Epithelial cell of proximal tubule (primary cell): ENCODE data around the gene PLCL2. TPM values are rescaled to one million over a fixed set of nuclear protein-coding genes. Genes with fewer than 3 reads are reported as not detected.
"Not testable (repeated sequence)": the region's sequence is repeated elsewhere in the genome, so short reads cannot be mapped to it uniquely, and the experiment has no call there.

ENCODE experiments used
- DNase-seq: peaks from one replicate; pipeline ENCODE4 v3.0.0-alpha.2; 2011; ENCODE audit warnings: low read depth
- H3K4me3 ChIP-seq: 2 replicates; pipeline ENCODE4 v1.5.1; 2011; ENCODE audit warnings: low read depth, mild to moderate bottlenecking, low read length
- total RNA-seq: library from RNA; depleted of rRNA; stranded (reverse); fragments of >200 nt; gene quantifications from 2 replicates; pipeline ENCODE4 v1.2.3, GENCODE V29; 2015
- TF ChIP-seq, protein P1 (sequence below): conservative IDR thresholded peaks from 2 replicates; pipeline ENCODE4 v1.5.1; 2012; ENCODE audit warnings: low read depth, mild to moderate bottlenecking, low read length

Gene PLCL2
- total RNA-seq, 1 donor from 2014 or later: 3.5 TPM

DNA sequence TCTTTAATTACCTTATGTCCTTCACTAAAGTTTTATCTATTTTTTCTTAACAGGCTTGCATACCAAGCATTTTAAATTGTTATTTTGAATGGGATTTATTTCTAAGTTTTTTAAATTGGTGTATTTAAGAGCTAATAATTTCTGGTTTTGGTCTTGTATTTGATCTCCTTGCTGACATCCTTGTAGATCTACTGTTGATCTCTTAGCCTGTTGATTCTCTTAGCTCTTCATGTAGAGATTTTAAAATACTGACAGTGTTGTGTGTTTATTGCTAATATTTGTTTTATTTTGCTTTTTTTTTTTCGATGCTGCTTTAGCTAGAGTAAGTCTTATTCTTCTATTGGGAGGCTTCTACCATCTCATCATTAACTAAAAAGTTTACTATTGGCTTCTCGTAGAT lies 65.5 kb downstream of the PLCL2 start:
- TF ChIP-seq, protein P1, sequence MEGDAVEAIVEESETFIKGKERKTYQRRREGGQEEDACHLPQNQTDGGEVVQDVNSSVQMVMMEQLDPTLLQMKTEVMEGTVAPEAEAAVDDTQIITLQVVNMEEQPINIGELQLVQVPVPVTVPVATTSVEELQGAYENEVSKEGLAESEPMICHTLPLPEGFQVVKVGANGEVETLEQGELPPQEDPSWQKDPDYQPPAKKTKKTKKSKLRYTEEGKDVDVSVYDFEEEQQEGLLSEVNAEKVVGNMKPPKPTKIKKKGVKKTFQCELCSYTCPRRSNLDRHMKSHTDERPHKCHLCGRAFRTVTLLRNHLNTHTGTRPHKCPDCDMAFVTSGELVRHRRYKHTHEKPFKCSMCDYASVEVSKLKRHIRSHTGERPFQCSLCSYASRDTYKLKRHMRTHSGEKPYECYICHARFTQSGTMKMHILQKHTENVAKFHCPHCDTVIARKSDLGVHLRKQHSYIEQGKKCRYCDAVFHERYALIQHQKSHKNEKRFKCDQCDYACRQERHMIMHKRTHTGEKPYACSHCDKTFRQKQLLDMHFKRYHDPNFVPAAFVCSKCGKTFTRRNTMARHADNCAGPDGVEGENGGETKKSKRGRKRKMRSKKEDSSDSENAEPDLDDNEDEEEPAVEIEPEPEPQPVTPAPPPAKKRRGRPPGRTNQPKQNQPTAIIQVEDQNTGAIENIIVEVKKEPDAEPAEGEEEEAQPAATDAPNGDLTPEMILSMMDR: no peak
- DNase-seq: no peak
- H3K4me3 ChIP-seq: no peak overlapping the region

DNA sequence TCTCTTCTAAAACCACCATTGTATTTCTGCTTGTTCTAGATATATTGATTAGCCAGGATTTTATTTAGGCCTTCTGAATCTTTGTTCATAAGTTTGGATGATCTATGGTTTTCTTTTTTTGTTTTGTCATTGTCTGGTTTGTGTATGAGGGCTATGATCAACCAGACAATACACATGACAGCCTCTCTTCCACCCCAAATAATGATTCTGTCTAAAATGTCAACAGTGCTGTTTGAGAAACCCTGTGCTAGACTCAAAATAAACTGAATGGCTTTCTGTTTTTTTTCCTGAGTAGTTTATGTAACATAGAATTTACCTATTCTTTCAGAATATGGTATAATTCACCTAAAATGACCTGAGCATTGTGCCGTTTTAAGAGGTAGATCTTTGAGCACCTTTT lies 66.1 kb downstream of the PLCL2 start:
- DNase-seq: no peak
- H3K4me3 ChIP-seq: no peak overlapping the region
- TF ChIP-seq, protein P1: no peak

DNA sequence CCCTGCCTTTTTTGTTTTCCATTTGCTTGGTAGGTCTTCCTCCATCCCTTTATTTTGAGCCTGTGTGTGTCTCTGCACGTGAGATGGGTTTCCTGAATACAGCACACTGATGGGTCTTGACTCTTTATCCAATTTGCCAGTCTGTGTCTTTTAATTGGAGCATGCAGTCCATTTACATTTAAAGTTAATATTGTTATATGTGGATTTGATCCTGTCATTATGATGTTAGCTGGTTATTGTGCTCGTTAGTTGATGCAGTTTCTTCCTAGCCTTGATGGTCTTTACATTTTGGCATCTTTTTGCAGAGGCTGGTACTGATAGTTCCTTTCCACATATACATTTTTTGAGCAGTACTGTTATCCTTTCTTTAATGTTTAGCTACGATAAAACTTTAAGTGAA lies 73.1 kb downstream of the PLCL2 start:
- not testable (repeated sequence) for DNase-seq, H3K4me3 ChIP-seq

DNA sequence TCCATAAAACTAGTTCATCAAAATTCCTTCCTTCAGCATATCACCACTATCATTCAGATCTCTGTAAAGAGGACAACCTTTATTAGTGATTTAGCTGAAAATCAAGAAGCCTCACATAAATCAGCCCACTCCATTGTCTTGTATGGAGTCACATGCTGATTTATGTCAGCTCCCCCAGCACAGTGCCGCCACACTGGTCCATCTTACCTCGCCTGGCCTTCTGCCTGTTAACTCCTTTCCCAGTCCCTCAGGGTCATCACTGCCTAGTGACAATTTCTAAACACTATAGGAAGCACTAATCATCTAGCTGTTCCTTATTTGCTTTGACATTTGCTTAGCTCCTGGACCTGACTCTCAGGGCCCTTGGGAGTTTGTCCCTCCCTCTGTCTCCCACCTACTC lies 75.4 kb downstream of the PLCL2 start:
- no peak overlapping the region for H3K4me3 ChIP-seq
- TF ChIP-seq, protein P1: no peak
- no peak for DNase-seq

DNA sequence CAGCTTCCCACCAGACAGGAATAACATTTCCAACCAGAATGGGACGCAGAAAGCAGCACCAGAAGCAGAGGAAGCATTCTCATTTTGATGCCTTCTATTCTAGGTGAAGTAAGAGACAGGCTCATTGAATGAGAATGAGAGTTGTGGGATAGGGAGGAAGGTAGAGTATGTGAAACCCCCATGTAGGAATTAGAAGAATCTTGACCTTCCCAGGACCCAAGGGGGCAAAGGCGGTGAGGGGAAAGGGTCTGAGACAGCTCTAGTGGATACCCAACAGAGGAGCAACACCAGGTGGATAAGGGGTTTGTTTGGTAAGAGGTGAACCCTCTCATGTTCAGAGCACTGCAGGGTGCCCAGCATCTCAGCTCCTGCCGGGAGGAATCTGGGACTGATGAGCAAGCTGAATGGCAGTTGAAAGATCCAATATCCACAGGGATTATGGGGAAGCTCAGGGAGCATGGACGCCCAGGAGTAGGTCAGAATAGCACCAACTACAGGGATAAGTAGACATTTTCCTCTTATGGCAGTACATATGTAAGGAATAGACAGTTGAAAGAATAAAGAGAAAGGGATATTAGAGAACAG lies 77.0 kb downstream of the PLCL2 start:
- DNase-seq: no peak

DNA sequence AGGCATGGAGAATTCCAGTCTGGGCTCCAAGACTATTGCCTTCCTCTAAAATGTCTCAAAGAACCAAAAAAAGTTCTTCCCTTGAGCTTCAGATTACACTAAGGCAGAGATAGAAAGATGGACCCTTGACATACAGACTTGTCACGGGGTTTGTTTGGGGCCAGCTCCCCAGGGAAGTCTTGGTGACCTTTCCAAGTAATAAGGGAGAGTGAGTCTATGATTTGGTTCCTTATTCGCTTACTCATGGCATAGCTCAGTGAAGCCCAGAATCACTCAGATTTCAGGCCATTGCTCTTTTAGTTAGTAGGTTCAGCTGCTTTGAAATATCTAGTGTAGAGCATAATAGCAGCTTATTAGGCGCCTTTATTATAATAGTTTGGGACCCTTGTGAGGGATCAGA lies 90.3 kb downstream of the PLCL2 start:
- TF ChIP-seq, protein P1: no peak
- H3K4me3 ChIP-seq: no peak overlapping the region
- no peak for DNase-seq

More for the DNA sequence above, 77.0 kb downstream of the PLCL2 start:
- no peak overlapping the region for H3K4me3 ChIP-seq
- TF ChIP-seq, protein P1: no peak

DNA sequence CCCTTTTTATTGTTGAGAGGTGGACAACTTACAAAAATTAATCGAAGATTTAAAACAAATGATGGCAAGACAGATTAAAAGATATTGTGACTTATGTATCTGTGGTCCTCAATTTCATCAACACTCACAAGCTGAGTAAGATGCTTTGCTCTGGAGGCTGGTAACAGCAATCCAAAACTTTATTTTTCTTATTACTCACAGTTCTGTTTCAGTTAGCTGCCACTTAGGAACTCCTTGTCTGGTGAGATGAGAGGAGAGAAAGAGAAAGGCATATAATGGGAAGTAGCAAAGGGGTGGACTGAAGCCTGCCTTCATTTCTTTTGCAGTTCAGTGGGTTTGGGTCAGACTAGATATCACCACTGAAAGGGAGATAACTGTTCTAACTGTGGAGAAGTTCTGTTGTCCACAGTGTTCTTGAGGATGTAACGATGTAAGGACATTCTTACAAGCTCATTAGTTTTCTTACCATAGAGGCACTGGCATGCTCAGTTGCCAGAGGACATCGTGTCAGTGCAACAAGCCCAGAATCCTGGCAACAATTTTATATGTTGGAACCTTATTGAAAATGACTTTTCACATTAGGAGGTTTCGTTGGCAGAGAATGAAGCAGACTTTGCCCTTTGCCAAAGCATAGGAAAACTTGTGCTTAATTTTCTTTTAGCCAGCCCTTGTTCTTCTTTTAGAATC lies 93.6 kb downstream of the PLCL2 start:
- DNase-seq: no peak

More for the DNA sequence above, 93.6 kb downstream of the PLCL2 start:
- TF ChIP-seq, protein P1: no peak
- H3K4me3 ChIP-seq: no peak overlapping the region
